NCI-H128 (cell line): Measurements from ENCODE around the gene SCAF8.
"Not testable (repeated sequence)": the region's sequence is repeated elsewhere in the genome, so short reads cannot be mapped to it uniquely, and the experiment has no call there.

Experiments
- DNase-seq: peaks from one replicate; lab custom pipeline; 2025; ENCODE audit not compliant: unreplicated experiment; lab: John Stamatoyannopoulos, UW

The SCAF8 gene

GRCh38 chr6:154732538-154733182 is 556 bp upstream of the SCAF8 start:
- DNase-seq: peak; percentile 44

- DNase-seq: peak; percentile 78
These were observed 588 bp downstream of the SCAF8 start for GRCh38 chr6:154733626-154734382.

DNA sequence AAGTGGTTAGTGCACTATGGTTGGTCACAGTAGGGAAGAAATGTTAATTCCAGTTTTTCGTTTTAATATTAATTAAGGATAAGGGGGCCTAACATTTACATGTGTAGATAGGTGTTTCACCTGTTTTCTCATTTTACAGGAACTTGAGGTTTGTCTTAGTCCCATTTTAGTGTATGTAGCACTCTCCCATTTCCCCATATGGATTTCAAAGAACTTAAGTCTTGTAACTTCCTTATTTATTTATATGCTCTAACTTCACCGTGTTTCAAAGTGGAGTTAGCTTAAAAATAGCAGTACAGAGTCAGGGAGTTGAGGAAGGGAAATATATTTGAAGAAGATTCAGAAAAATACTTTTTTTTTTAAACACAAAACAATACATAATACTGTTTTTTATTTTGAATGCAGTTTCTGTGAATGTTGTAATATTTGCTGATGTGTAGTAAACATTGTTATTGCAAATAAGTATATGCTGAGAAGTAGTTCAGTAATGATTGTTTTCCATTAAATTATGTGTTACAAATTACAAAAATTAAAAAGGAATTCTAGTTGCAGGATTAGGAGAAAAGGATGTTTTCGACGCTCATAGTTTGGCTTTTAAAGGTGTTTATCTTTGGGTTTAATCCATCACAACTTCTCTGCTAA is 3.5 kb downstream of the SCAF8 start:
- DNase-seq: no peak

DNA sequence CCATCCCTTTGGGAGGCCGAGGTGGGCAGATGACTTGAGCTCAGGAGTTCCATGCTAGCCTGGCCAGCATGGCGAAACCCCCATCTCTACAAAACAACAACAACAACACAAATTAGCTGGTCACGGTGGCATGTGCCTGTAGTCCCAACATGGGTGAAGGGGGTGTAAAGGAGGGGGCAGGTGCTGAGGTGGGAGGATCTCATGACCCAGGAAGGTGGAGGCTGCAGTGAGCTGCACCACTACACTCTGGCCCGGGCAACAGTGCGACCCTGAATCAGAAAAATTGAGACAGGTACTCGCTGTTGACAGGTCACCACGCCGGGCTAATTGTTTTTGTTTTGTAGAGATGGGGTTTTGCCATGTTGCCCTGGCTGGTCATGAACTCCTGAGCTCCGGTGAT is 4.2 kb downstream of the SCAF8 start:
- DNase-seq: no peak

DNA sequence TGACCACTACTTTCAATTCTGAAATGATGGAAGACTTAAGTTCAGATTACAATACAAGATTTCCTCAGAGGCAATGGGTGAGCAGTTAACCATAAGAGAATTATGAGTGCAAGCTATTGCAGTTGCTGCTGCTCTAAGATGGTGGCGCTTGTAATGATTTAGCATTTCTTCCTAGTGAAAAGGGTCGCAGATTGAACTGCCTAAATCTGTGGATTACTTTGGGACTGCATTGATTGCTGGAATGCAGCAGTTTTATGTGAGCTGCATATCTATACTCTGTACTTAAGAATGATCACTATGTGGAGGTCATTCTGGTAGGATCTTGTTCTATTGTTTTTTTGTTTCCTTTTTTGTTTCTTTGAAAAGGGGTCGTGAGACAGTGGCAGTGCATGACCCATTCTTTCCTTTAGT is 5.3 kb downstream of the SCAF8 start:
- DNase-seq: no peak

GRCh38 chr6:154740658-154741057 is 7.4 kb downstream of the SCAF8 start:
- DNase-seq: no peak

- DNase-seq: no peak
These were observed 9.7 kb downstream of the SCAF8 start for GRCh38 chr6:154742891-154743290.

DNA sequence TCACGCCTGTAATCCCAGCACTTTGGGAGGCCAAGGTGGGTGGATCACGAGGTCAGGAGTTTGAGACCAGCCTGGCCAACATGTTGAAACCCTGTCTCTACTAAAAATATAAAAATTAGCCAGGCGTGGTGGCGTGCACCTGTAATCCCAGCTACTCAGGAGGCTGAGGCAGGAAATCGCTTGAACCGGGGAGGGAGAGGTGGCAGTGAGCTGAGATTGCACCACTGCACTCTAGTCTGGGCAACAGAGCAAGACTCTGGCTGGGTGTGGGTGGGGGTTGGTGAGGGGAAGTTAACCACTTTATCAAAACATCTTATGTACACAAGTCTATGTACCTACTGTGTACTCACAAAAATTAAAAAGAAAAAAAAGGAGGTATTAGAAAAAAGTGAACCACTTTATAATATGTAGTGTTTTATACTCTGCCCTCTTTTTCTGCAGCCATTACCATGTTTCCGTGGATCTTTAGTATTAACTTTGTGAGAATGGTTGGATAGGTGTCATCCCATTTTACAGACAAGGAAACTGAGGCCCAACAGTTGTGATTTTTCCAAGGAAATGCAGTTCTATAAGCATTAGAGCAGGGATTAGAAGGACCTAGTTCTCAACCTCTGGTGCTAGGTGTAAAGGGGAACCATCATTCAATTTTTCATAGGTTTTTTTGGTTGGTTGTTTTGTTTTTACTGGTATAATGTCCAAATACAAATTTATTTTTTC is 11.0 kb downstream of the SCAF8 start:
- not testable (repeated sequence) for DNase-seq

- DNase-seq: no peak
These were observed 12.0 kb downstream of the SCAF8 start for GRCh38 chr6:154745243-154745642.

GRCh38 chr6:154749341-154749740 is 16.1 kb downstream of the SCAF8 start:
- DNase-seq: no peak

DNA sequence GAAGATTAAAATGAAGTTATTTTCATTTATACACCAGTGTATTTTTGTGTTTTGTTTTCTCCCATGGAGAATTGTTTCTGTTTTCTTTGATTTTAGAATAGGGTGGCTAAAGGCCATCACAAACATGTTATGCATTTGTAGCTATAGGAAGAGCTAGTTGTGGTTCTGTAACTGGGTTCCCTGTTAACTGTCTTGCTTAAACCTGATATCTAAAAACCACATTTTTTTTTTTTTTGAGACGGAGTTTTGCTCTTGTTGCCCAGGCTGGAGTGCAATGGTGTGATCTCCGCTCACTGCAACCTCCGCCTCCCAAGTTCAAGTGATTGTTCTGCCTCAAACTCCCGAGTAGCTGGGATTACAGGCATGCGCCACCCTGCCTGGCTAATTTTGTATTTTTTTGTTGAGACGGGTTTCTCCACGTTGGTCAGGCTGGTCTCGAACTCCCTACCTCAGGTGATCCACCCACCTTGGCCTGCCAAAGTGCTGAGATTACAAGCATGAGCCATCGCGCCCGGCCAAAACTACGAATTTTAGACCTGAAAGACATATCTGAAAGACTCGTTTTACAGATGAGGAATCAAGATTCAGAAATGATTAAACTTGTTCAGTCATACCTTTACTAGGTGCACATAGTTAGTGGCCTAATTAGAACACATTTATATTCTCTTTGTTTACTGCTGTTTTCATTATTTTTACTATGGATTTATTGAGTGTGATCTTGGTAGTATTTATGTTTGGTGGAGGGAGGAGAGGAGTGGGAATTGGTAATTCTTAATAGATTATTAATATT is 18.0 kb downstream of the SCAF8 start:
- no peak for DNase-seq

DNA sequence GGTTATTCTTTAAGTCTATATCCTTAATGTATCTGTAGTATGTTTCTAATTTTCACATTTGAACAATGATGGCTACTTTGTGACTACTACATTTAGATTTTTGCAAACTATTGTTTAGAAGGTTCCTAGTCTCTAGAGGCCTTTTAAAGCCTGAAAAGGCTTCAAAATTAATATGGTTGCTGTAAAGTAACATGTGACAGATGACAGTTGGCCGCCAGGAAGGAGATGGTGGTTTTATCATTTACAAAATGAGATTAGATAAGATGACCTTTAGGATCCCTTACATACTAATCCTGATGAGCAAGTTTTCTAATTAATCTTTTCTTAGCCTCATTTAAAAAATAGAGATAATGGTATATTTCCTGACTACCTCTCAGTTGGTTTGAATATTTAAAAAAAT is 18.8 kb downstream of the SCAF8 start:
- no peak for DNase-seq

- no peak for DNase-seq
These were observed 20.9 kb downstream of the SCAF8 start for GRCh38 chr6:154754152-154754551.

DNA sequence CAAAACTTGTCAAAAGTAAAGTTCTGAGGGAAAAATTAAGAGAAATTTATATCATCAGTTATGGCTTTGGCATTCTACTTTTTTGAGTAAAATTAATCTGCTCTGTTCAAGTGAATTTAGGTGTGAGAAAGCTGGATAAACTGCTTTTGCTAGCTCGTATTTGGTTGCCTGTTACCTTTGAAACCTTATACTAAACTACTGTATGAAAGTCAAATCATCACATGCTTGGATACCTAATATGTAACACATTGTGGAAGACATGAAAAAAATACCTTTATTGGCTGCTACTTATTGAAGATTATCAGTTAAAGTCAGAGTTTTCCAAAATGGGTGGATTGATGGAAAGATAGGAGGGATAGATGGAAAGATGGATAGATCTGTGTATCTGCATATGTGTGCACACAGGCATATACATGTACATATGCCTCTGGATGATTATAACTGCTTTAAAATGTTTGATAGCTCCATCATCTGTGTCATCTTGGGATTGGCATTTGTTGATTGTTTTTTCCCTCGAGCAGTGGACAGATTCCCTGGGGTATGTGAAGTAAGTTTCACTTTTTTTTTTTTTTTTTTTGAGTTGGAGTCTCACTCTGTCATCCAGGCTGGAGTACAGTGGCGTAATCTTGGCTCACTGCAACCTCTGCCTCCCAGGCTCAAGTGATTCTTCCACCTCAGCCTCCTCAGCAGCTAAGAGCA is 24.3 kb downstream of the SCAF8 start:
- DNase-seq: no peak

DNA sequence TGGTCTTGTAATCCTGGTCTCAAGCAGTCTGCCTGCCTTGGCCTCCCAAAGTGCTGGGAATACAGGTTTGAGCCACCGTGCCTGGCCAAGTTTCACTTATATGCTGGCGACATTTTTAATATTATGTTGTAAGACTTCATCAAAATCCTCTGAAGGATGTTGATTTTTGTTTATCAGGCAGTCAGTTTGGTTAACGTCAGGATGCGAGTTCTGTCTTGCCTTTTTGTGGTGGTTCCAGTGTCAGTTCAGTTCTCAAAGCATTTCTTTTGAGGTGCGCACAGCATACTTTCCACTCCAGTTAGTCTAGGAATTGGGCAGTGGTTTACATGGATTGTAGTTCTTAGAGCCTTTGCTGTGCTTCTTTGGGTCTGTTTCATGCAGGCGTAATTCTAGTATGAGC is 24.9 kb downstream of the SCAF8 start:
- DNase-seq: no peak

- DNase-seq: no peak
These were observed 30.4 kb downstream of the SCAF8 start for GRCh38 chr6:154763650-154764049.

DNA sequence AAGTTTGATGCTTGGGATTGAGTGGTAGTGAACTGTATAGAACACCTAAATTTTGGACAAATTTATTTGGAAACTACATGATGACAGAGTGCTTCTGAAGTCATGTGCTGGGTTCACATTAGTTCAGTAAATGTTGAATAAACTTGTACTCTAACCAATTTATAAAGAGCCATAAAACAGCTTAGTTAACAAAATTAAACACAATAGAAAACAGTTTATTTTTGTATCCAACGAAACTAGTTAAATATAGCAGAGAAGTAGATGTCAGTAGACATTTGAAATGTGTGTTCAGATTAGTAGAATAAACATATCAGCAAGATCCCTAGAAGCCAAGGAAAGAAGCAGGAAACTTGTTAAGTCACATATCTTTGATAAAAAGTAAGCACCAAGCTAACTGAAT is 32.1 kb downstream of the SCAF8 start:
- no peak for DNase-seq

DNA sequence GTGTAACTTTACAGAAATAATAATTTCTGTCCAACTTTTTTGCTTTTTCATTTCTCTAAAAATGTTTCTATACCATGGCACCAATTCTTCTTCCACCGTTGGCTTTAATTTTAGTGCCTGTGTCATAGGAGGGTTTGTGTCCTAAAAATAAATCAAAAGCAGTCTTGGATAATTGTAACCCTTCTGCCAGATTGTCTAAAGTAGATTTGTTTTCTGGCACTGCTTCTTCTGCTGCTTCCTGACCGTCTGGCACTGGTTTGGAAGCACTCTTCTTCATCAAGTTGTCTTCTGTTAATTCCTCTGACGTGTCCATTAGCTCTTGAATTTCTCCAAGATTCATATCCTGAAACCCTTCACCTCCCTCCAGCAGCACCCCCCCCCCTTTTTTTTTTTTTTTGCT is 33.1 kb downstream of the SCAF8 start:
- no peak for DNase-seq

DNA sequence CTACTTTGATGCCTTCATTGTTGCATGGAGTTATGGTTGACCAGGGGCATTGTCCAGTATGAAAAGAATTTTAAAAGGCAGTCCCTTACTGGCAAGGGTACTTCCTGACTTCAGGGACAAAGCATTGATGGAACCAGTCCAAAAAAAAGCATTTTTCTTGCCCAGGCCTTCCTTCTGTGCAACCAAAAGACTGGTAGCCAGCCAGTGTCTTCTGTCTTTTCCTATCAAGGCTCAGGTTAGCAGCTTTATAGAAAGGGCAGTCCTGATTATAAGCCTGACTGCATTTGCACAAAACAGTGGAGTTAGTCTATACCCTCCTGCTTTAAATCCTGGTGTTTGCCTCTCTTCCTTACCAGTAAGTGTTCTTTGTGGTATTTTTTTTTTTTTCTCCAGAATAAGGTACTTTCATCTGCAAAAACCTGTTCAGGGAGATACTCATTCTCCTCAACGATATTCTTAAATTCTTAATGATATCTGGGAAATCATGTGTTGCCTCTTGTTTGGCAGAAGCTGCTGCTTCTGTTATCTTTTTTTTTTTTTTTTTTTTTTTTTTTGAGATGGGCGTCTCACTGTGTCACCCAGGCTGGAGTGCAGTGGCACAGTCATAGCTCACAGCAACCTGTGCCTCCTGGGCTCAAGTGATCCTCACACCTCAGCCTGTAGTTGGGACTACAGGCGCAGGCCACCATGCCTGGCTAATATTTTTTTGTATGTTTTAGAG is 33.9 kb downstream of the SCAF8 start:
- no peak for DNase-seq

DNA sequence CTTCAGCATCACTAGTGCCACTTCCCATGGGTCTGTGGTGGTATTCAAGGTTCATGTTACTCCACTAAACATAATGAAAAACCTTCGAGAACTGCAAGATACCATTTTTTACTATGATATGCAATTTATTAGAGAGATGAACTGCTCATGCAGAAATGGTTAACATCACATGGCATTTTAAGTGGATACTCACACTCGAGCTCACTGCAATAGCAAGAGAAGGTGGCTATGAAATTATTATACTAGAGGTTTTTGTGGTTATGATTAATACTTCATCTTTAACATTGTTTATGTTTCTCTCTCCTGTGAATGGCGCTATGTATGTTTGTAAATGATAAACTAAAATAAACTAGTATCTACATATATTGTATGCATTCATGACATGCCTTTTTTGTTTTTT is 35.1 kb downstream of the SCAF8 start:
- DNase-seq: no peak
